ENCODE data around the gene PLA2G1B. TPM values are rescaled to one million over a fixed set of nuclear protein-coding genes. Genes with fewer than 3 reads are reported as not detected.

The PLA2G1B gene
- total RNA-seq, 1 experiment from 2014 or later = not detected

Other genes starting within 250 kb of the PLA2G1B start
- 19.9 and 28.6 TPM in 2 replicates for gene RAB35, start 211.0 kb downstream of the PLA2G1B start, total RNA-seq (2014; rRNA removed; shearing (Covaris generic))
- gene GCN1, start 133.1 kb downstream of the PLA2G1B start, total RNA-seq (2014; rRNA removed; shearing (Covaris generic)) = 29.3 and 61.8 TPM in 2 replicates
- 1,663 and 2,281 TPM in 2 replicates for gene RPLP0, start 126.7 kb downstream of the PLA2G1B start, total RNA-seq (2014; rRNA removed; shearing (Covaris generic))
- 77.5 and 110 TPM in 2 replicates for gene PXN, start 62.0 kb downstream of the PLA2G1B start, total RNA-seq (2014; rRNA removed; shearing (Covaris generic))
- gene RNU4-2, start 35.9 kb downstream of the PLA2G1B start, total RNA-seq (2014; rRNA removed; shearing (Covaris generic)) = under 0.01 TPM in 1 of 2 replicates, not detected in the other
- gene RNU4-1, start 34.5 kb downstream of the PLA2G1B start, total RNA-seq (2014; rRNA removed; shearing (Covaris generic)) = under 0.01 TPM in 1 of 2 replicates, not detected in the other
- gene SIRT4, start 25.5 kb downstream of the PLA2G1B start, total RNA-seq (2014; rRNA removed; shearing (Covaris generic)) = 2.2 and 7.4 TPM in 2 replicates
- gene MSI1, start 41.4 kb upstream of the PLA2G1B start, total RNA-seq (2014; rRNA removed; shearing (Covaris generic)) = not detected in 2 replicates
- gene COX6A1, start 110.3 kb upstream of the PLA2G1B start, total RNA-seq (2014; rRNA removed; shearing (Covaris generic)) = 479 and 510 TPM in 2 replicates
- gene TRIAP1, start 118.6 kb upstream of the PLA2G1B start, total RNA-seq (2014; rRNA removed; shearing (Covaris generic)) = 27.8 and 29.9 TPM in 2 replicates
- gene GATC, start 118.7 kb upstream of the PLA2G1B start, total RNA-seq (2014; rRNA removed; shearing (Covaris generic)) = 12.6 and 22.3 TPM in 2 replicates
- gene SRSF9, start 142.0 kb upstream of the PLA2G1B start, total RNA-seq (2014; rRNA removed; shearing (Covaris generic)) = 197 and 267 TPM in 2 replicates
- 529 and 605 TPM in 2 replicates for gene DYNLL1, start 168.3 kb upstream of the PLA2G1B start, total RNA-seq (2014; rRNA removed; shearing (Covaris generic))
- 34.4 and 39.3 TPM in 2 replicates for gene COQ5, start 201.4 kb upstream of the PLA2G1B start, total RNA-seq (2014; rRNA removed; shearing (Covaris generic))
- 94.1 and 135 TPM in 2 replicates for gene RNF10, start 206.6 kb upstream of the PLA2G1B start, total RNA-seq (2014; rRNA removed; shearing (Covaris generic))